Adipocyte (in vitro differentiated cells): ENCODE data around the gene PLXNB3.
"Not testable (repeated sequence)": the region's sequence is repeated elsewhere in the genome, so short reads cannot be mapped to it uniquely, and the experiment has no call there.

Experiments used
- DNase-seq: peaks from one replicate; pipeline ENCODE4 v3.0.0-alpha.2; 2015; ENCODE audit warnings: low read depth
- H3K27me3 ChIP-seq: replicated peaks from 2 replicates; pipeline ENCODE4 v1.7.0; 2013; ENCODE audit warnings: mild to moderate bottlenecking, low read length, moderate library complexity; ENCODE audit not compliant: control insufficient read depth, insufficient read depth
- H3K36me3 ChIP-seq: 2 replicates; pipeline ENCODE4 v1.7.0; 2013; ENCODE audit warnings: low read length, mild to moderate bottlenecking, moderate library complexity; ENCODE audit not compliant: control insufficient read depth, insufficient read depth, severe bottlenecking
- H3K4me1 ChIP-seq: 2 replicates; pipeline ENCODE4 v1.7.0; 2013; ENCODE audit warnings: mild to moderate bottlenecking, low read length, moderate library complexity; ENCODE audit not compliant: control insufficient read depth, insufficient read depth
- H3K4me3 ChIP-seq: 2 replicates; pipeline ENCODE4 v1.7.0; 2013; ENCODE audit warnings: mild to moderate bottlenecking, low read length, moderate library complexity
- H3K9ac ChIP-seq: 2 replicates; pipeline ENCODE4 v1.7.0; 2013; ENCODE audit warnings: mild to moderate bottlenecking, low read length, moderate library complexity
- H3K9me3 ChIP-seq: 2 replicates; pipeline ENCODE4 v1.7.0; 2013; ENCODE audit warnings: mild to moderate bottlenecking, low read length, moderate library complexity; ENCODE audit not compliant: control insufficient read depth

Gene PLXNB3

GRCh38 chrX:153726286-153727122 lies 37.5 kb upstream of the PLXNB3 start:
- H3K4me3 ChIP-seq = peak overlapping the region; percentile 74
- peaks cover 5% of the 10 kb centered on the region for H3K9me3 ChIP-seq
- DNase-seq = peak; percentile 56

DNA sequence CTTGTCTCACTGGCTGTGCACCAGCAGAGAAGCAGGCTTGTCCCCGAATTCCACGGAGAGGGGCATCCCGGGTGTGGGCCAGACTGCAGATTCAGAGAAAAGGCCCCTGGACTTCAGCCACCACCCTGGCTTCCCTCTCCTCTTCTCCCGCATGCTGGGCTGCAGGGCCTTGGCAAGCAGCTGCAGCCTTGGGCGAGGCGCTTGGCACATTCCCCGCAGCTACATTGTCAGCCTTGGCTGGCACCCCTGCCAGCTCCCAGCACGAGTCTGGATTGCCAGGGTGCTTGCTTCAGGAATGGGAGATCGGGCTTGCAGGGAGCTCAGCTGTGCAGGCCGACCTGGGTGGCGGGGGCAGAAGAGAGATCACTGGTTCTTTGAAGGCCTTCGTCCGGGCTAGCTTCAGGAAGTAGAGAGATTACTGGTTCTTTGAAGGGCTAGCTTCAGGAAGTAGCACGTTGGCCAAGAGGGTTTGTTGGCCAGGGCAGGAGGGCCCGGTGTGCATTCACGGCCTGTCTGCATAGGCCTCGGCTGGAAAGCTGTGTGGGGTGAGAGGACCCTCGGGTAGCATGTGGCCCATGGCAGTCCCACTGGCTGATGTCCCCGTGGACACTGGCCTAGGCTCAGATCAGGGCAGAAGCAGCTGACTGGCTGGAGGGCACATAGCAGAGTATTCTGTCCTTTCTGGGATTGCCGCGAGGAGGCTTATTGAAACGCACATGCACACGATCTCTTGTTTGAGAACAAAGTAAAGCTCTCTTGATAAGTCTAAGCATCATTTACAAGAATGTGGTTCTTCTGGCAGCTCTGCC lies 36.7 kb upstream of the PLXNB3 start:
- peak overlapping the region; percentile 74 for H3K4me3 ChIP-seq
- no peaks in the 10 kb centered on the region for H3K27me3 ChIP-seq
- peaks cover 12% of the 10 kb centered on the region for H3K9me3 ChIP-seq
- H3K9ac ChIP-seq = peak overlapping the region; percentile 80
- peak; percentile 31 for DNase-seq
- peaks cover 39% of the 10 kb centered on the region for H3K4me1 ChIP-seq
- H3K36me3 ChIP-seq = peaks cover 8% of the 10 kb centered on the region

More at GRCh38 chrX:153726286-153727122, 37.5 kb upstream of the PLXNB3 start:
- Histone ChIP-seq H3K4me1 (peaks cover 45% of the 10 kb centered on the region), H3K27me3 (no peaks in the 10 kb centered on the region), H3K9ac (peak overlapping the region; percentile 80), H3K36me3 (peaks cover 8% of the 10 kb centered on the region)

DNA sequence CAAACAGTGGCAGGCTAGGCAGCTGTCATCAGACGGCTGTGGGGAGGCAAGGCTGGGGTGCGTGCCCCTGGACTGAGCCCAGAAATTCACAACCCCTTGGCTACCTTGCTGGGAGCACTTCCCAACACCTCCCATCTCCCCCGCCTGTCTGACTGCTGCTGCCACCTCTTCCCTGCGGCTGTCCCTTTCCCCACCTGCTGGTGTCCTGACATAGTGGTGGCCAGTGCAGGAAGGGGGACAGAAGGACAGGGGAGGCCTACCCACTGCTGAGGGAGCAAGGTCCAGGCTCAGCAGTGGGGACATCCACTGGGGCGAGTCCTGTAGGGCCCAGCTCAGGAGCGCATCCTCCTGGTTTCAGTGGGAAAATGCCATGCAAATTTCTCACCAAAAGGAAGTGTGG lies 36.0 kb upstream of the PLXNB3 start:
- Histone ChIP-seq H3K9me3 (peaks cover 12% of the 10 kb centered on the region), H3K36me3 (peaks cover 8% of the 10 kb centered on the region), H3K4me3 (no peak overlapping the region), H3K27me3 (no peaks in the 10 kb centered on the region), H3K4me1 (peaks cover 38% of the 10 kb centered on the region), H3K9ac (peak overlapping the region; percentile 80)
- DNase-seq = no peak

DNA sequence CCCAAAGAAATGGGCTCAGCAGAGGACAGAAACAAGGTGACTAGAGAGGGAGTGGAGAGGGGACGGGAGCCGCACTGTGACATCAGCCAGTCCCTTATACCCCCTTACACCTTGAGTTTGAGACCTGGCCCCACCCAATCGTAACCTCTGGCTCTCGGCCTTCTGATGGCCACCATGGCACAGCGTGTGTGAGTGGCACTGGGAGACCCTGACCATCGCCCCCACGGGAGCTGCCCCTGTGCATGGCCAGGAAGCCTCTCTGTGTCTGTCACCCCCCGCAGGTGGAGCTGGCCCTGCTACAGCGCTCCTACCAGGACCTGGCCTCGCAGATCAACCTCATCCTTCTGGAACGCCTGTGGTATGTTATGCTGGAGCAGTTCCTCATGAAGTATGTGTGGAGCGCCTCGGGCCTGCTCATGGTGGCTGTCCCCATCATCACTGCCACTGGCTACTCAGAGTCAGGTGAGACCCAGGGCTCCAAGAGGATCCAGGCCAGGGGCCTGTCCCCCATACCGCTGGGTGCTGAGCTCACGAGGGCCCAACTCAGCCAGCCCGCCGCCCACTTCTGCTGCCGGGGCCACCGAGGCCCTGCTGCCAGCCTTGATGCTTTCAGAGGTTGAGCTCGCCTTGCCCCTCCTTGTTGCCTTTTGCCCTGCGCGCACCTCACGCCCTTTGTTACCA lies 35.0 kb upstream of the PLXNB3 start:
- Histone ChIP-seq H3K9ac (no peak overlapping the region), H3K36me3 (peaks cover 8% of the 10 kb centered on the region), H3K27me3 (no peaks in the 10 kb centered on the region), H3K4me3 (no peak overlapping the region), H3K9me3 (peaks cover 12% of the 10 kb centered on the region), H3K4me1 (peaks cover 38% of the 10 kb centered on the region)
- no peak for DNase-seq

DNA sequence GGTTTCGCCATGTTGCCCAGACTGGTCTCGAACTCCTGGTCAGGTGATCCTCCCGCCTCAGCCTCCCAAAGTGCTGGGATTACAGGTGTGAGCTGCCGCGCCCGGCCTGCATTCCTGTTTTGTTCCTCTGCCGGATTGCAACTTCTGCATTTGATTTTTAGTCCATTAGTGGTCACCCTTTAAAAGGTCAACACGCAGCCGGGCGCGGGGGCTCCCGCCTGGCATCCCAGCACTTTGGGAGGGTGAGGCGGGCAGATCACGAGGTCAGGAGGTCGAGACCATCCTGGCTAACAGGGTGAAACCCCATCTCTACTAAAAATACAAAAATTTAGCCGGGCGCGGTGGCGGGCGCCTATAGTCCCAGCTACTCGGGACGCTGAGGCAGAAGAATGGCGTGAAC lies 33.9 kb upstream of the PLXNB3 start:
- H3K36me3 ChIP-seq, H3K27me3 ChIP-seq, H3K4me3 ChIP-seq, H3K9ac ChIP-seq, DNase-seq: not testable (repeated sequence)
- Histone ChIP-seq H3K9me3 (peaks cover 12% of the 10 kb centered on the region), H3K4me1 (peaks cover 35% of the 10 kb centered on the region)

DNA sequence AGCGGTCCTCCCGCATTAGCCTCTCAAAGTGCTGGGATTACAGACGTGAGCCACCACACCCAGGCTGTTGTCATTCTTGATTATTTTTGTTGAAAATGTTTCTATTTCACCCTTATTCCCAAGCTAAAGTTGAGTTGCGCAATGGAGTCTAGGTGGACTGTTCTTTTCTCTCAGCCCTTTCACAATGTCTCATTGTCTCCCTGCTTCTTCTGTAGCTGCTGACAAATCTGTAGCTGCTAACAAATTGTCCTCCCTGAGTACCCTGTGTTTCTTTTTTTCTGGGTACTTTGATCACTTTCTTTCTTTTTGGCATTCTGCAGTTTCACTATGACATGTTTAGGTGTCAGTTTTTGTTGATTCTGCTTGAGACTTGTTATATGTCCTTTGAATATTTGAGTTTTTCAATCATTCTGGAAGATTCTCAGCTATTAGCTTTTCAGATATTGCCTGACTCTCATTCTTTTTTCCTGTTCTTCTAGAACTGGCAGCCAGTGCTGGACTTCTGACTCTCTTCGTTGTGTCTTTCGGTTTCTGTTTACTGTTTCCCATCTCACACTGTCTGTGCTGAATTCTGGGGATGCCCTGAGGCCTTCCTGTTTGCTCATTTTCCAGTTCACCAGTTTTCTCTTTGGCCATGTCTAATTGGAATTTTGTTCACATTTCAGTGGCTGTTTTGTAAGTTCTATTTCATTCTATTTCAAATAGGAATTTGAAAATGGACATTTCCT lies 32.8 kb upstream of the PLXNB3 start:
- Histone ChIP-seq H3K27me3 (no peaks in the 10 kb centered on the region), H3K36me3 (peaks cover 8% of the 10 kb centered on the region), H3K4me1 (peaks cover 25% of the 10 kb centered on the region), H3K4me3 (no peak overlapping the region), H3K9me3 (peaks cover 12% of the 10 kb centered on the region), H3K9ac (no peak overlapping the region)
- peak; percentile 83 for DNase-seq

- H3K27me3 ChIP-seq = no peaks in the 10 kb centered on the region
- H3K4me3 ChIP-seq = no peak overlapping the region
- no peak for DNase-seq
- peaks cover 13% of the 10 kb centered on the region for H3K36me3 ChIP-seq
- H3K9ac ChIP-seq = no peak overlapping the region
- H3K4me1 ChIP-seq = peaks cover 20% of the 10 kb centered on the region
- H3K9me3 ChIP-seq = peaks cover 12% of the 10 kb centered on the region
These were observed 32.2 kb upstream of the PLXNB3 start for GRCh38 chrX:153731845-153732215.

GRCh38 chrX:153732401-153732800 lies 31.6 kb upstream of the PLXNB3 start:
- no peak for DNase-seq
- Histone ChIP-seq H3K4me3 (no peak overlapping the region), H3K27me3 (no peaks in the 10 kb centered on the region), H3K9ac (no peak overlapping the region), H3K4me1 (peaks cover 14% of the 10 kb centered on the region), H3K9me3 (peaks cover 12% of the 10 kb centered on the region), H3K36me3 (peaks cover 18% of the 10 kb centered on the region)

DNA sequence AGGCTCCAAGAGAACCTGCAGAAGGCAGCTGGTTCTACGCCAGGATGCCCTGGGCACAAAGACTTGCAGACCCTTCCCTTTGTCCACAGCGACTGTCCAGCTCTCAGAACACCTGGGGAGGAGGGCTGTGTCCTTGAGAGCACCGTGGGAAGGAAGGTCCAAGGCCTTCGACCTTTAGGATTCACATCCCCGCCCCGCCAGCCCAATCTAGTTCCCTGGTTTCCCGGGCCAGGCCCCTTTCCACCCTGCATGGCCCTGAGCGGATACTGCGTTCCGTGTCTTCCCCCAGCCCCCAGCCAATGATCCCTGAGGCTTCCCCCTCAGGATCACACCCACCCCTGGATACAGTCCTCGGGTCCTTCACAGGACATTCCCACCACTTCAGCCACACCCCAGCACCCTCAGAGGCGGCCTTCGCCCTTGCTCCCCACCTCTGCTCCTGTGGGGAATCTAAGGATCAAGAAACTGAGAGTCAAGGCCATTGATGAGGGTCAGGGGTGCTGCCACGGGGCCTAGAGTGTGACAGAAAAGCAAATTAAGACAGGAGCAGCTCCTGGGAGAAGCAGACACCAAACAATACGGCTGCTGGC lies 30.3 kb upstream of the PLXNB3 start:
- no peak overlapping the region for H3K9ac ChIP-seq
- H3K4me3 ChIP-seq = no peak overlapping the region
- H3K36me3 ChIP-seq = peaks cover 20% of the 10 kb centered on the region
- H3K4me1 ChIP-seq = peaks cover 8% of the 10 kb centered on the region
- H3K27me3 ChIP-seq = no peaks in the 10 kb centered on the region
- peaks cover 12% of the 10 kb centered on the region for H3K9me3 ChIP-seq
- DNase-seq = no peak

DNA sequence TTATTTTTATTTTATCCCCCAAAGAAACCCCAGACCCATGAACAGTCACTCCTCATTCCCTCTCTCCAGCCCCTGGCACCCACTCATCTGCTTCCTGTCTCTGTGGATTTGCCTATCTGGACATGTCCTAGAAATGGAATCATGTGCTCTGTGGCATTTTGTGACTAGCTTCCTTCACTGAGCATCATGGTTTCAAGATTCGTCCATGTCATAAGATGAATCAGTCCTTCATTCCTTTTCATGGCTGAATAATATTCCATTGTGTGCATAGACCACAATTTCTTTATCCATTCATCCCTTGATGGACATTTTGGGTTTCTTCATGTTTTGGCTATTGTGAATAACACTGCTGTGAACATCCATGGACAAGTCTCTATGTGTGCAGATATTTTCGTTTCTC lies 29.2 kb upstream of the PLXNB3 start:
- Histone ChIP-seq H3K4me3 (no peak overlapping the region), H3K9me3 (peaks cover 12% of the 10 kb centered on the region), H3K9ac (no peak overlapping the region), H3K4me1 (peaks cover 8% of the 10 kb centered on the region), H3K27me3 (no peaks in the 10 kb centered on the region), H3K36me3 (peaks cover 12% of the 10 kb centered on the region)
- no peak for DNase-seq
